GM10266 (cell line): Measurements from ENCODE around the gene HHATL.

ENCODE experiments used
- DNase-seq: peaks from one replicate; pipeline ENCODE4 v3.0.0; 2012; ENCODE audit errors: extremely low spot score
- TF ChIP-seq, protein P1 (sequence below): IDR thresholded peaks from 2 replicates; pipeline ENCODE4 v1.5.1; 2012; ENCODE audit warnings: mild to moderate bottlenecking, low read depth; ENCODE audit not compliant: control insufficient read depth, insufficient read depth; ENCODE audit errors: missing control alignments

HHATL gene

DNA sequence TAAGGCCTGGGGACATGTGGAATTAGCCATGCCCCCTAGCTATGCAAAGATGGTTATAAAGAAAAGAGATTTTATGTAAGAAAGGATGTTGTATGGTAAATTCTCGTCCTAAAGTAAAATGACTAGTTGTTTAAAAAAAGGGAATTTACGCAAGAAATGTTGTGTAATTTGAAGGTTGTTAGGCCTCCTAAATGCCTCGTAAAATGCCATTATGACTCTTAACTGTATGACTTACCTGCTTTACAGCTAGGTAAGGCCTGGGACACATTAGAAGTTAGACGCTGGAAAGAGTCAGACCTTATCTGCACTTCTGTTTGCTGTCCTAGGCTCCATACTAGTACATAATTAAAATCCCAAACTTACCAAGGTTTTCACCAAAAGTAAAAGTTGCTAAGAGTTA lies 17.5 kb upstream of the HHATL start:
- DNase-seq: no peak
- TF ChIP-seq, protein P1, sequence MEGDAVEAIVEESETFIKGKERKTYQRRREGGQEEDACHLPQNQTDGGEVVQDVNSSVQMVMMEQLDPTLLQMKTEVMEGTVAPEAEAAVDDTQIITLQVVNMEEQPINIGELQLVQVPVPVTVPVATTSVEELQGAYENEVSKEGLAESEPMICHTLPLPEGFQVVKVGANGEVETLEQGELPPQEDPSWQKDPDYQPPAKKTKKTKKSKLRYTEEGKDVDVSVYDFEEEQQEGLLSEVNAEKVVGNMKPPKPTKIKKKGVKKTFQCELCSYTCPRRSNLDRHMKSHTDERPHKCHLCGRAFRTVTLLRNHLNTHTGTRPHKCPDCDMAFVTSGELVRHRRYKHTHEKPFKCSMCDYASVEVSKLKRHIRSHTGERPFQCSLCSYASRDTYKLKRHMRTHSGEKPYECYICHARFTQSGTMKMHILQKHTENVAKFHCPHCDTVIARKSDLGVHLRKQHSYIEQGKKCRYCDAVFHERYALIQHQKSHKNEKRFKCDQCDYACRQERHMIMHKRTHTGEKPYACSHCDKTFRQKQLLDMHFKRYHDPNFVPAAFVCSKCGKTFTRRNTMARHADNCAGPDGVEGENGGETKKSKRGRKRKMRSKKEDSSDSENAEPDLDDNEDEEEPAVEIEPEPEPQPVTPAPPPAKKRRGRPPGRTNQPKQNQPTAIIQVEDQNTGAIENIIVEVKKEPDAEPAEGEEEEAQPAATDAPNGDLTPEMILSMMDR: no peak

DNA sequence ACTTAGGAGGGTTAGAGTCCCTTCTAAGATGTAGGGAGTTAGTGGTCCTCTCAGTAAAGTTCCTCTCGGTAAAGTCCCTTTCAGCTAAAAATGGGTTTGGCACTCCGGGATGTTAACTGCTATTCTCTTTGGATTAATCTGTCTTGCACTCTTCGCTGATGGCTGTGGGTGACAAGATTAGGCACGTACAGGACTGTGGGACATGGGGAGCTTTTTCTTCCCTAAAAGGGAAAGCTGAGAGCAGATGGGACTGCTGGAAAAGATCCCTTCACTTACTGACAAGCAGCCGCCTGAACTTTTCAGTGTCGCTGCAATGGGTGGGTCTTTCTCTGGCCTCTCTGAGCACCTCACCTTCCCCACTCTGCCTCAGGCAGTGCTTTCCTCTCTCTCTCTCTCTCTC lies 16.4 kb upstream of the HHATL start:
- DNase-seq: no peak
- TF ChIP-seq, protein P1: no peak

DNA sequence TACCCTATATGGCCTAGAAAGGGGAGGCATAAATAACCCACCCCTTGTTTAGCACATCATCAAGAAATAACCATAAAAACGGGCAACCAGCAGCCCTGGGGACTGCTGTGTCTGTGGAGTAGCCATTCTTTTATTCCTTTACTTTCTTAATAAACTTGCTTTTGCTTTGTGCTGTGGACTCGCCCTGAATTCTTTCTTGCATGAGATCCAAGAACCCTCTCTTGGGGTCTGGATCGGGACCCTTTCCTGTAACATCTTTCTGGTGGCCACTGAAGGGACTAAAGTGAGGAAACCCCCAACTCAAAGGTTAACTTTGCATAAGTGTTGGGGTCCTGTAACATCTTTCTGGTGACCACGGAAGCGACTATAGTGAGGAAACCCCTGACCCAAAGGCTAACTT lies 15.7 kb upstream of the HHATL start:
- TF ChIP-seq, protein P1: no peak
- DNase-seq: no peak

DNA sequence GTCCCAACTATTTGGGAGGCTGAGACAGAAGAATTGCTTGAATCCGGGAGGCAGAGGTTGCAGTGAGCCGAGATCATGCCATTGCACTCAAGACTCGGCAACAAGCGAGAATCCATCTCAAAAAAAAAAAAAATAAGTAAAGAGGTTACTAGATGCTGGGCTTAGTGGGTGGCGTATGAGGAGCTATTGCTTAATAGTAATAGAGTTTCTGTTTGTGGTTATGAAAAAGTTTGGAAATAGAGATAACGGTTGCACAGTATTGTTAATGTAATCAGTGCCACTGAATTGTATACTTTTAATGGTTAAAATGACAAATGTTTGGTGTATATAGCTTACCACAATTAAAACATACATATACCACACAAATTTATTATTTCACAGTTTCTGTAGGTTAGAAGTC lies 14.7 kb upstream of the HHATL start:
- no peak for DNase-seq
- TF ChIP-seq, protein P1: no peak

DNA sequence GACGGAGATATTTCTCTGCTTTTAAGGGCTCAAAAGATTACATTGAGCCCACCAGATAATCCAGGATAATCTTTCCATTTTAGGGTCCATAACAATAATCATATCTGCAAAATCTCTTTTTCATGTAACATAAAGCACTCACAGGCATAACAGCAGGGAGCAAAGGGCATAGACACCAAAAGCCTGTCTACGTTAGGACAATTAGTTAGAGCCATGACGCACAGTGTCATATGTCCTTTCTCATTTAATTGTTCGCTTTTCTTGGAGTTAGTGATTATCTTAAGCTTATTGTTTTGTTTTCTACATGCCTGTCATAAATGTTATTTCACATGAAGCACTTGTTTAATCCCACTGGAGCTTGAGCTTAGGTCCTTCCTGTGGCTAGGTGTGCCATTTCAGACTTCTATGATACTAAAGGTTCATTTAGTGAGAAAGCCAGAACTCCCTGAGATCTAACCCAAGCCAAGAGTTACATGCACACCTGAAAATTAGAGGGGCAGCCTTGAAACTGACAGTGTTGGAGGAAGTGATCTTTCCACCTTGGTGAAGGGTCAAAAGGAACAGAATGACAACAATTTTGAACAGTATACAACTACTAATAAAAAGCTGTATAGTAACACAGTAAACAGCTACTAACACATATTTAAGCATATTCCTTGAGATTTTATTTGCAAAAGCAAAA lies 11.7 kb upstream of the HHATL start:
- TF ChIP-seq, protein P1: no peak

DNA sequence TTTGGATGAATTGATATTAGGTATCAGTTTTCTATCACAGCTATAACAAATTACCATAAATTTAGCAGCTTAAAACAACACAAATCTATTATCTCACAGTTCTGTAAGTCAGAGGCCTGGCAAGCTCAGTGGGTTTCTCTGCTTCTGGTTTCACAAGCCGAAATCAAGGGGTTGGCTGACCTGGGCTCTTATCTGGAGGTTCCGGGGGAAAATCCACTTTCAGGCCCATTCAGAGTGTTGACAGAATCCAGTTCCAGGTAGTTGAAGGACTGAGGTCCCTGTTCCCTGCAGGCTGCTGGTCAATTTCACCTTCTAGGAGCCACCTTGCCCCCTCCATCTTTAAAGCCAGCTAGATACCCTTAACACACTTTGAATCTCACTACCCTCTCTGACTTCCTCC lies 11.1 kb upstream of the HHATL start:
- TF ChIP-seq, protein P1: no peak

More for the DNA sequence above, 11.7 kb upstream of the HHATL start:
- DNase-seq: no peak

DNA sequence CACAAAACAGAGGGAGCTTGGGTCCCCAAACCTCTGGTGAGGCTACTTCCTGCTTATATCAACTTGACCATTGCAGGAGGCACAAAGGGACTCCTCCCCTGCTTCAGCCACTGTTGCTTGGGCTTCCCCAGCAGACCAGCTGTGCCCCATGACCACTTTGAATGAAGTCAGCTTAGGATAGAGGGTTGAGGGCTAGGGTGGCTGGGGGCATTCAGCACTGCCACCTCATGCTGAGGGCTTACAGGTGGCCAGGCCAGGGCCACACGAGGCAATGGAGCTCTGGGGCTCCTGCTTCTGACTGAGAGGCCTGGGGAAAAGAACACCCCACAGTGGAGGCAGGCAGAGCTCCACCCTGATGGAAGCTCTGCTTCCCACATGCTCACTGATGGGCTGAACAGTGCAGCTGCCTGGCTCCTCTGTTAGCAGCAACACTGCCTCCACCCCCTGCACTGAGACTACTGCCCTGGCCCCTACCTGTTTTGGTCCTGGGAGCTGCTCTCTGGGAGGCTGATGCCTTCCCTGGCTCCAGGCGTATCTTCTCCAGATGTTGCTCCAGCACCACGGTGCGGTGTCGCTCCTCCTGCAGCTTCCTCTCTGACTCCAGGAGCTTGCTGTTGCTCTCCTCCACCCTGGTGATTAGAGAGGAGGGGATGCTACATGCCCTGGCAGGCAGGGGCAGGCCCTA lies 10.2 kb upstream of the HHATL start:
- no peak for DNase-seq
- TF ChIP-seq, protein P1: no peak

More for the DNA sequence above, 11.1 kb upstream of the HHATL start:
- DNase-seq: no peak
